Hepatocyte (in vitro differentiated cells): ENCODE data around the gene LYRM4.

Source experiments
- EZH2phosphoT487 ChIP-seq: fragments of 200-600 bp; sonication (generic); IDR thresholded peaks from one replicate; pipeline ENCODE4 v1.6.1; 2018; ENCODE audit warnings: antibody characterized with exemption, mild to moderate bottlenecking, low read depth, moderate library complexity; ENCODE audit not compliant: unreplicated experiment, severe bottlenecking
- TF ChIP-seq, protein P1 (sequence below): fragments of 200-600 bp; sonication (generic); IDR thresholded peaks from 2 replicates; pipeline ENCODE4 v1.5.1; 2016; ENCODE audit warnings: antibody characterized with exemption, mild to moderate bottlenecking; ENCODE audit not compliant: poor library complexity

- TF ChIP-seq EZH2phosphoT487, result no peak
- TF ChIP-seq, protein P1, sequence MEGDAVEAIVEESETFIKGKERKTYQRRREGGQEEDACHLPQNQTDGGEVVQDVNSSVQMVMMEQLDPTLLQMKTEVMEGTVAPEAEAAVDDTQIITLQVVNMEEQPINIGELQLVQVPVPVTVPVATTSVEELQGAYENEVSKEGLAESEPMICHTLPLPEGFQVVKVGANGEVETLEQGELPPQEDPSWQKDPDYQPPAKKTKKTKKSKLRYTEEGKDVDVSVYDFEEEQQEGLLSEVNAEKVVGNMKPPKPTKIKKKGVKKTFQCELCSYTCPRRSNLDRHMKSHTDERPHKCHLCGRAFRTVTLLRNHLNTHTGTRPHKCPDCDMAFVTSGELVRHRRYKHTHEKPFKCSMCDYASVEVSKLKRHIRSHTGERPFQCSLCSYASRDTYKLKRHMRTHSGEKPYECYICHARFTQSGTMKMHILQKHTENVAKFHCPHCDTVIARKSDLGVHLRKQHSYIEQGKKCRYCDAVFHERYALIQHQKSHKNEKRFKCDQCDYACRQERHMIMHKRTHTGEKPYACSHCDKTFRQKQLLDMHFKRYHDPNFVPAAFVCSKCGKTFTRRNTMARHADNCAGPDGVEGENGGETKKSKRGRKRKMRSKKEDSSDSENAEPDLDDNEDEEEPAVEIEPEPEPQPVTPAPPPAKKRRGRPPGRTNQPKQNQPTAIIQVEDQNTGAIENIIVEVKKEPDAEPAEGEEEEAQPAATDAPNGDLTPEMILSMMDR, result no peak
Measured at GRCh38 chr6:5303682-5304081, 42.9 kb upstream of the LYRM4 start.
